ENCODE data around the gene LMAN2.
"Not testable (repeated sequence)": the region's sequence is repeated elsewhere in the genome, so short reads cannot be mapped to it uniquely, and the experiment has no call there.

LMAN2 gene

GRCh38 chr5:177346820-177347219 is 4.6 kb downstream of the LMAN2 start:
- no peak for DNase-seq

GRCh38 chr5:177344891-177345290 is 6.6 kb downstream of the LMAN2 start:
- DNase-seq, result no peak

- no peak for DNase-seq
Measured at GRCh38 chr5:177343777-177344176, 7.7 kb downstream of the LMAN2 start.

- DNase-seq, result not testable (repeated sequence)
Measured at GRCh38 chr5:177343000-177343399, 8.5 kb downstream of the LMAN2 start.

GRCh38 chr5:177339107-177339638 is 12.3 kb downstream of the LMAN2 start:
- DNase-seq, result no peak

- no peak for DNase-seq
Measured at GRCh38 chr5:177338251-177339106, 13.0 kb downstream of the LMAN2 start.

GRCh38 chr5:177336603-177337494 is 14.6 kb downstream of the LMAN2 start:
- no peak for DNase-seq

GRCh38 chr5:177336112-177336511 is 15.4 kb downstream of the LMAN2 start:
- DNase-seq, result peak; percentile 40

GRCh38 chr5:177335701-177336065 is 15.8 kb downstream of the LMAN2 start:
- no peak for DNase-seq

- DNase-seq, result no peak
Measured at GRCh38 chr5:177334781-177335700, 16.4 kb downstream of the LMAN2 start.

- DNase-seq, result no peak
Measured at GRCh38 chr5:177334155-177334551, 17.3 kb downstream of the LMAN2 start.

- DNase-seq, result no peak
Measured at GRCh38 chr5:177333420-177334154, 17.9 kb downstream of the LMAN2 start.

GRCh38 chr5:177332896-177333260 is 18.6 kb downstream of the LMAN2 start:
- DNase-seq, result no peak

GRCh38 chr5:177332031-177332895 is 19.2 kb downstream of the LMAN2 start:
- no peak for DNase-seq

- DNase-seq, result no peak
Measured at GRCh38 chr5:177330991-177331842, 20.3 kb downstream of the LMAN2 start.

GRCh38 chr5:177329883-177330282 is 21.6 kb downstream of the LMAN2 start:
- DNase-seq, result no peak

- DNase-seq, result no peak
Measured at GRCh38 chr5:177328545-177329231, 22.8 kb downstream of the LMAN2 start.

GRCh38 chr5:177327539-177328522 is 23.6 kb downstream of the LMAN2 start:
- DNase-seq, result no peak

Data from CD4-positive, alpha-beta T cell treated with Interleukin-15 for 1 hour (primary cell).